Activated gamma-delta T cell treated with anti-CD3 and anti-CD28 coated beads, Interleukin-2, amount 50 U/mL, for 16 hours (primary cell): Measurements from ENCODE around the gene OLFML2A.
"Not testable (repeated sequence)": the region's sequence is repeated elsewhere in the genome, so short reads cannot be mapped to it uniquely, and the experiment has no call there.

Source experiments
- DNase-seq: peaks from one replicate; pipeline ENCODE4 v3.0.0-alpha.2; 2020; ENCODE audit warnings: low read depth

OLFML2A gene

DNA sequence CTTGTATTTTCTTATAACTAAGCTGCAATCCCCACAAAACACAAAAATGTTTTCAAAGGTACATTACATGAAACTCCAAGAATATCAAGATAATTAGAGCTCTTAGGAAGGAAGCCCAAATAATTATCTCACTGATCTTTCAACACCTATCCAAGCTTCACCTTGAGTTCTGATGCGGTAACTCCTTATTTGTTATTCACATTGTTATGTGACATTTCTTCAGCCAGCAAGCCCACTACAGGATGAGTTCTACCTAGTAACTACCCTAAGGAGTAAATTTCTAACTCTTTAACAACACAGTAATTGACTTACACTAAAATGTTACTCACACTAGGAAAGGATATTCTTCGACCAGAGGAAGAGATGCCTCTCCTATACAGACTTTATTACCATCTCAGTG lies 15.7 kb upstream of the OLFML2A start:
- DNase-seq = no peak

DNA sequence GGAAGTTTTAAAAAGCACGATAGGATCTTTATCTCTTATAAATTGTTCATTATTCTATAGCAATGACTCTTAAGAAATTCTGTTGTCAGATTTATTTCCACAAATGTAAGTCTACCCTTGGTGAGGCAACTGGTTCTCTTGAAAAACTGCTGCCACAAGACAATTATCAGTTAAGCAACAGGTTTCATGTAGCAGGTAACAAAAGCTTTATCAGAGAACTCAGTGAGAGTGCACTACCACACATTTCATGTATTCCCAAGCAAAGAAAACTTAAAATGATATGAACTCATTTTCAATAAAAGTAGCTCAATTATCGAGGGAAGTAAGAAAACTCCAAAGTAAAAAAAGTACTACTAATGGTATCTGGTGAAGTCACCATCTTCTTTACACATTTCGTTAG lies 15.2 kb upstream of the OLFML2A start:
- DNase-seq = no peak

DNA sequence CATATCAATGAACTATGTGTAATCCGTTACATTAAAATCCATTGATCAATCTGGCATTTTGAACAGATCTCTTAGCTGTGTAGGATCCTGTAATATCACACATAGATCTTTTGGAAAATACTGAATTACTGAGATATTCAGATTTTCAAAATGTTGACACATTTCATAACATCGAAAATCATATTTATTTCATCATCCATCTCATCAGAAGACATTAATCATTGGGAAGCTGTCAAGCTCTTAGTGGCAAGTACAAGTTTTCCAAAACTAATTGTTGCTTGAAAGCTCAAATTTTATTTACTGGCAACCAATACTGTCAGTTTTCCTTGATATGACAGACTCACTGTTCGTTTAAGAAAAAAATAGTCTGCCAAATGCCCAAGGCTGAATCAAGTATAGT lies 14.3 kb upstream of the OLFML2A start:
- DNase-seq = no peak

GRCh38 chr9:124764774-124765438 lies 12.0 kb upstream of the OLFML2A start:
- no peak for DNase-seq

DNA sequence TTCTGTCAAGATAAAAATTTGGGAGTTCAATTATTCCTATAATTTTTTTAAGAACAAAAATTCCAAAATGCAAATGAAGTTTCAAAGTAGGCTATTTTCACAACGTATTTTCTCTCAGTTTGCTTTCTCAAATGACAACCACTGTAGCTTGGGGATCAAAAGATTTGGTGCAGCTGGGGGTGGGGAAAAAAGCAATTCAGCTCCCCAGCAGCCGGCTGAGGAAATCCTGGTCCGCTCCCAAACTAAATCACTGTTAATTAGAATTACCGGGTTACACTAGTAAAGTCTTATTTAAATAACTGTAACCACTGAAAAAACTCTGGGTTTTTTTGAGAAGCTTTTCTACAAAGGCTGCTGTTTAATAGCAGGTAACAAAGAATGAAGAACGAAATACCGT lies 11.5 kb upstream of the OLFML2A start:
- DNase-seq = no peak

DNA sequence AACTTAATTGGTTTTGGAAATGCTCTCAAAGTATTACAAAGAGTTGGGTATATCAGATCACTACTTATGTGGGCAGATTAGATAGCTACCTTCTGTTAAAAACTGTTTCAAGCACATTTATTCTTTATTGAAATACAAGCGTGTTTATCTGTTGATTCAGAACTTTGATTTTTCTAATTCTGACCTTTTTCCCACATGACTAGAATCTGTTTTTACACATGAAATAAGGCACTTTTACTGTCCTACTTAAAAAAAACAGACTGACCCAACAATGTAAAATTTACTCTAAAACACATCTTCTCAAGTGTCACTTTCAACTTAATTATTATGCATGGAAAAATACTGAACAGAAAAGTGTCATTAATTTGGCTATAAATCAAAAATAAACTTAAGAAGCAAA lies 10.6 kb upstream of the OLFML2A start:
- no peak for DNase-seq

- DNase-seq = no peak
Measured at GRCh38 chr9:124766815-124767554, 9.9 kb upstream of the OLFML2A start.

DNA sequence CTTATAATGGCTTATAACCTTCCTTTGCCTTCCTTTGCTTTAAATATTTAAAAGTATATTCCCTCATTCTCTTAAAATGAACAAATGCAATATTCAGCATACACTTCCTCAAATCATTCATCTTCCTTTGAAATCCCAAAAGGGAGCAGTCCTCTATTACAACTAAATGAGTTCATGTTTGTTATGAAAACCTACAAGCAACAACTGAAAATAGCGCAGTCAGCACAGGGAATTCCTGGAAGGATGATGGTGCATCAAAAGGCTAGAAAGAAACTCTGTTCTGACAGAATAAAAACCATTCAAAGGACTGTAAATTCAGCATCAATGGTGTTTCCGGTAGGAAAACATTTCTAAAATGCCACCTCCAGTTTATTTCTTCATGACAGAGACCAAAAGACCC lies 9.1 kb upstream of the OLFML2A start:
- DNase-seq = no peak

GRCh38 chr9:124768334-124768733 lies 8.6 kb upstream of the OLFML2A start:
- no peak for DNase-seq

- DNase-seq = no peak
Measured at GRCh38 chr9:124768750-124769548, 8.0 kb upstream of the OLFML2A start.

DNA sequence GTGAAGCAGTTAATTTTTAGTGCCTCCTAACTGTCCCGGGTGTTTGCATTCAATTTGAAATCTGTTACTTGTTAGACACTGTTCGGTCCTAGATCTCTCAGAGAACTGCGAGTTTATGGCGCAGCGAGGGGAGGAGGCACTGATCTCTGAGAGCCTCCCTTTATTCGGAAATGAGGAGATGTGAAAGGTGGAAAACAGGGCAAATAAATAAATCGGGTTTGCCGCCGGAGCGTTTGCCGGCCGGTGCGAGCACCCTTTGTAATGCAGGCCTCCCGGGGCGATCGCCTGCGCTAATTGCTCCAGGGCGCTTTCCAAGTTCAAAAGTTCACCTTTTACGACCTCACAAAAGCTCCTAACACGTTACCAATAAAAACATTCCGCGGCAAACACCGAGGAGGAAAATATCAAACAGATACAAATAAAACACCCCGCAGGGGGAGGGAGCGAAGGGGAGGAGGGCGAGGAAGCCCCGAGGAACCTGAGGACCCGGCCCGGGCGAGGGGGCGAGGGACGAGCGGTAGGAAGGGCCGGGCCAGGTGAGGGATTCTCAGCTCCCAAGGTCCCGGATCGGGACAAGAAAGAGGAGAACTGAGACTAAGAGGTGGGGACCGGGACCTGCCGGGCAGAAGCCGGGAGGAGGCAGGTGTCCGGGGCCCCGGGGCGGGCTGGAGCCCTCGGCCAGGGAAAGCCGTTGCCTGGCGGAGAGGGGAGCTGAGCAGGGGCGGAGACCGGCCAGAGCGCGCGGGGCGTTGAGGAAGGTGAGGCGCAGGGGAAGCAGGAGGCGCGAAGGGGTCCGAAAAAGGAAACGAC lies 7.2 kb upstream of the OLFML2A start:
- DNase-seq = no peak

DNA sequence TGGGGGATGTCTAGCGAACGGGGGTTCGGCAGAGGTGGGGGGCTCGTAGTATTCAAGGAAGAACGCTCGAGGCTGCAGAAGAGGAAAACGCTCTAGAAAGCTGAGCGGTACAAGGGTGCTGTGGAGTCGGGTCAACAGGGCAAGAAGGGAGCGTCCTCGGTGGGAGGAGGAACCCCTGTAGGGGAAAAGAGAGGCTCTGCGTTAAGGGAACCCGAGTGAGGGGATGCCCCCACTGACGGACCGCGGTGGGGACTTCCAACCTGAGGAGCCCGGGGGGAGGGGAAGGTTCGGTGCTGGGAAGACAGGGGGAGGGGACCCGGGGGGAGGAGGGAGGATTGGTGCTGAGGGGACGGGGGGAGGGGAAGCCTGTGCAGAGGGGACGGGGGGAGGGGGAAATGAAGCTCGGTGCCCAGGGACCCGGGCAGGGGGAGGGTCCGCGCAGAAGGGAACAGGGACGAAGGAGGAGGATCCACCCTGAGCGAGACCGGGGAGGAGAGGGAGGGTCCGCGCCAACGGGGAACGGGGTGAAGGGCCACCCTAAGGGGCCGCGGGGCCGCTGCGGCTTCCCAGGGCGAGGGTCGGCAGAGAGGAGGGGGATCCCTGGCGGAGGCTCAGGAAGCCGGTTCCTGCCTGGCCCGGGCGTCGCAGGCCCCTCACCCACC lies 6.4 kb upstream of the OLFML2A start:
- DNase-seq = no peak

DNA sequence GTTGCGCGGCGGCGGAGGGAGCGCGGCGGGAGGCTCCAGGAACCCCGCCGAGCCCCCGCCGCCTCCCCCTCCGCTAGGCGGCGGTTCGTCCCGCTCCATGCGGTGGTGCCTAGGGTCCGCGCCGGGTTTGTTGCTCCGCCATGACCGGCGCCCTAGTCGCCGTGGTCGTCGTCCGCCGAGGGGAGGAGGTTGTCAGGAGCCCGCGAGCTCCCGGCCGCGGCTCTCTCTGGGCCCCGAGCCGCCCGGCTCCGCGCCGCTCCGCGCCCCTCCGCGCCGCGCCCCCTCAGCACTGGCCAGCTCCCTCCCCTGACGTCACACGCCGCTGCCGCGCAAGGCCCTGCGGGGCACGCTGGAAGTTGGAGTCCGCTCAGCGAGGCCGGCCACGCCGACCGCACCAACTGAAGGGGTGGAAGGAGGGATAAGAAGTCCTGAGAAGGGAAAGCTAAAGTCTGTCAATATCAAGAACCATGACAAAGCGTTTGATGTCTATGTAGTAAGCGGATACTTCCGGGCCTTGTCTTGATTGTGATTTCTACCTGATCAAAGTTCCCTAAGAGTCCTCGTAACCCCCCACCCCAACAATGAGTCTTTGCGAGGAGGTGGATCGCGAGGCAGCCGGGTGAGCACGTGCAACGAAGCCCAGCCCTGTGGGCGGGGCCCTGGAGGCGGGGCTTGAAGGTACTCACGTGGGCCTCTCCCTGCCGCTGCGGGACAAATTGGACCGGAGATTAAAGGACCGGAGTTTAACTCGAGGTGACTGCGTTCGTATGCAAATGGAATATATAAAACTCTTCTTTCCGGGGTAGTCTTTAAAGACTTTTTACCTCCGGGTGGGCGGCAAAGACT lies 5.7 kb upstream of the OLFML2A start, which contains the start of gene NR6A1:
Gene NR6A1 (minus strand): TSS at position 291 of the 846 bp plus-strand sequence.
- DNase-seq = peak; percentile 87

DNA sequence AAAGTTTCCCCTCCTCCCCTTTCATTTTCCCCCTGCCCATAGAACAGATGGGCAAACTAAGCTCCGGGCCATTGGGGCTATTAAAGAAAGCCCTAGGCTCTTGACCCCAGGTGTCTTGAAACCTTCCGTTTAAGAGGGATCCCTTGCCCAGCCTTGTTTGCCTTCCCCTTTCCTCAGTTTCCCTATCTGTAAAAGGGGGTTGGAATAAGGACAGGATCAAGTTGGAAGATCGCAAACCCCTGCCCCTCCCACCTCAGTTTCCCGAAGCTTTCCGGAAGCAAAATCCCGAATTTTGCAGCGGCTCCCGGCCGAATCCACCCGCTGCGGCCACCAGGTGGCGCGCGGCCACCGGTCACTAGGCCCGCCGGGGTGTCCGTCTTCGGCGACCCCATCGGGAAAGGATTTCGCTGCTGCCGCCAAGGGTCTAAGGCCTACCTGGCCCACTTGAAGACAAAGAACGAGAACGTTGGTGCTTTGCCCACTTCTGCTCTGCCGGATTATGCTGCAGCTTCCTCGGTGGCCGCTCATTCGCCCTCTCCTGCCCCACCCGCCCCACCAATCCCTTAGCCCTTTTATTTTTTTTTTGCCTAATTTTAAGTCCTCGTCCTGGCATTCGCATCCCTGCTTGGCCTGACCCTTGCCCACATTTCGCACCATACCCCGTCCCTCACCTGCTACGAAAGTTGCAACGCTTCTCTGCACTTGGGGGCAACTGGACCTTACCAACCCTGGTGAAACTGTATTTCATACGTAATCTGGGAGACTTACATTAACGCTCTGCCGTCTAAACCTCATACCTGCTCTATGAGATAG lies 4.9 kb upstream of the OLFML2A start:
- DNase-seq = no peak

GRCh38 chr9:124772877-124773276 lies 4.1 kb upstream of the OLFML2A start:
- DNase-seq = not testable (repeated sequence)

DNA sequence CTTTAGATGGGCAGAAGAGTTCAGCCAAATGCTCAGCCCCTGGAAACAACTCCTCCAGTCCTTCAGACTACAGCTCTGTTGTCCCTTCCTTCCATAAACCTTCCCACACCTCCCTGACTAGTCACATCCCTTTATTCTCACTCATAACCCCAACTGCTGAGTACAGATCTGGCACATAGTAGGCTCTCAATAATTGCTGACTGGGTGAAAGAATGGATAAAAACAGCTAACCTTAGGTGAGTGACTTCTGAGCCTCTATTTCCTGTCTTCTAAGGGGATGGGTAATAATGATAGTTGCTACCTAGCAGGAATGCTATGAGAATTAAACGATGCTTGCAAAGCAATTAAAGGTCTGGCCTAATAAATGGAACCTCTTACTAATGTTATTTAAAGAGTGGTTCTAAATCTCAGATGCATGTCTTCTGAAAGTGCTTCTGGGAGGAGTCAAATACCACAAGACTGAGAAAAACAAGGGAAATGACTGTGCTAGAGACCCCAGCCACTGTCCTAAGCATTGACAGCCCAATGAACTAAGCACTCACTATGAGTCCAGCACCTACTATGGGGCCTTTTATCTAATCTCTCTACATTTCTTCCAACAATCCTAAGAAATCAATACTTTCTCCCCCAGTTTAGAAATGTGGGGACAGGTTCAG lies 3.3 kb upstream of the OLFML2A start:
- no peak for DNase-seq

- DNase-seq = peak; percentile 76
Measured at GRCh38 chr9:124774129-124774978, 2.6 kb upstream of the OLFML2A start.

GRCh38 chr9:124776618-124776953 lies 347 bp upstream of the OLFML2A start:
- no peak for DNase-seq
